Daoy (cell line): ENCODE results near the gene RPS24. TPM values are rescaled to one million over a fixed set of nuclear protein-coding genes. Genes with fewer than 3 reads are reported as not detected.

Experiments
- DNase-seq: peaks from one replicate; pipeline ENCODE4 v3.0.0-alpha.2; 2015; ENCODE audit warnings: low read depth
- total RNA-seq: library from RNA; depleted of rRNA; stranded (reverse); fragments of >200 nt; shearing (Covaris generic); gene quantifications from 2 replicates; pipeline ENCODE4 v1.2.3, GENCODE V29; 2014

Gene RPS24
- total RNA-seq, 1 experiment from 2014 or later = 2,233 TPM

GRCh38 chr10:78025685-78026364 lies 7.8 kb upstream of the RPS24 start:
- peak; percentile 72 for DNase-seq

GRCh38 chr10:78028438-78029268 lies 5.0 kb upstream of the RPS24 start:
- no peak for DNase-seq

GRCh38 chr10:78029269-78030226 lies 4.1 kb upstream of the RPS24 start, which contains the start of gene POLR3A:
Gene POLR3A (minus strand): TSS chr10:78029515. CDS start chr10:78029407, 108 bp downstream.
- DNase-seq = peak; percentile 95

GRCh38 chr10:78033387-78033636 lies 351 bp upstream of the RPS24 start:
- no peak for DNase-seq

- no peak for DNase-seq
These were observed 1.4 kb downstream of the RPS24 start for GRCh38 chr10:78035025-78035424.

GRCh38 chr10:78035437-78035836 lies 1.8 kb downstream of the RPS24 start:
- no peak for DNase-seq

GRCh38 chr10:78035933-78036583 lies 2.4 kb downstream of the RPS24 start:
- no peak for DNase-seq

GRCh38 chr10:78038105-78038504 lies 4.4 kb downstream of the RPS24 start:
- no peak for DNase-seq

GRCh38 chr10:78038791-78039547 lies 5.3 kb downstream of the RPS24 start:
- DNase-seq = no peak

- DNase-seq = no peak
These were observed 6.1 kb downstream of the RPS24 start for GRCh38 chr10:78039743-78040142.

- DNase-seq = no peak
These were observed 7.8 kb downstream of the RPS24 start for GRCh38 chr10:78041170-78042057.

- no peak for DNase-seq
These were observed 8.5 kb downstream of the RPS24 start for GRCh38 chr10:78042058-78042751.

- DNase-seq = no peak
These were observed 9.1 kb downstream of the RPS24 start for GRCh38 chr10:78042752-78043104.

- no peak for DNase-seq
These were observed 10.5 kb downstream of the RPS24 start for GRCh38 chr10:78044179-78044578.

- no peak for DNase-seq
These were observed 11.0 kb downstream of the RPS24 start for GRCh38 chr10:78044699-78045098.

- DNase-seq = no peak
These were observed 11.6 kb downstream of the RPS24 start for GRCh38 chr10:78045237-78045636.

GRCh38 chr10:78045856-78046255 lies 12.2 kb downstream of the RPS24 start:
- no peak for DNase-seq

GRCh38 chr10:78046711-78047269 lies 13.1 kb downstream of the RPS24 start:
- DNase-seq = no peak

GRCh38 chr10:78047314-78047891 lies 13.7 kb downstream of the RPS24 start:
- DNase-seq = peak; percentile 74
